ENCODE results near the gene SLC22A17. TPM values are rescaled to one million over a fixed set of nuclear protein-coding genes. Genes with fewer than 3 reads are reported as not detected.

SLC22A17 gene
- total RNA-seq, 4 donors from 2014 or later: 7.7 to 13.0 (median 8.4) TPM

DNA sequence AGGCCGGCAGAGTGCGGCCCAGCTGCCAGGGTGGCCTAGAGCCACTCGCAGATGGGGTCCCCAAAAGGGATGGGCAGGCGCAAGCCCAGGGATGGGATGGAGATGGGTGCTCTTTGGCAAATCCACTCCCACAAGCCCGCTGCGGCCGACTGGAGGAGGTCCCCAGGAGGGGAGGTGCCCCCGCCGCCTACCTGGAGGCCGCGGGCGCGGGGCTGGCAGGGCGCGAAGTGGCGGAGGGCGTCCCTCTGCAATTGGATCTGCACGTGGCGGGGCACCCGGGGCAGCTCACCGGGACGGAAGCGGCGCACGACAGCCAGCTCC, 50.8 kb downstream of the SLC22A17 start:
- TF ChIP-seq, protein P1, sequence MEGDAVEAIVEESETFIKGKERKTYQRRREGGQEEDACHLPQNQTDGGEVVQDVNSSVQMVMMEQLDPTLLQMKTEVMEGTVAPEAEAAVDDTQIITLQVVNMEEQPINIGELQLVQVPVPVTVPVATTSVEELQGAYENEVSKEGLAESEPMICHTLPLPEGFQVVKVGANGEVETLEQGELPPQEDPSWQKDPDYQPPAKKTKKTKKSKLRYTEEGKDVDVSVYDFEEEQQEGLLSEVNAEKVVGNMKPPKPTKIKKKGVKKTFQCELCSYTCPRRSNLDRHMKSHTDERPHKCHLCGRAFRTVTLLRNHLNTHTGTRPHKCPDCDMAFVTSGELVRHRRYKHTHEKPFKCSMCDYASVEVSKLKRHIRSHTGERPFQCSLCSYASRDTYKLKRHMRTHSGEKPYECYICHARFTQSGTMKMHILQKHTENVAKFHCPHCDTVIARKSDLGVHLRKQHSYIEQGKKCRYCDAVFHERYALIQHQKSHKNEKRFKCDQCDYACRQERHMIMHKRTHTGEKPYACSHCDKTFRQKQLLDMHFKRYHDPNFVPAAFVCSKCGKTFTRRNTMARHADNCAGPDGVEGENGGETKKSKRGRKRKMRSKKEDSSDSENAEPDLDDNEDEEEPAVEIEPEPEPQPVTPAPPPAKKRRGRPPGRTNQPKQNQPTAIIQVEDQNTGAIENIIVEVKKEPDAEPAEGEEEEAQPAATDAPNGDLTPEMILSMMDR (IDR thresholded peaks at IDR 0.05): no peak
- peak; percentile 4 for ATAC-seq (ENCODE audit: low FRiP score)
- no peak for DNase-seq (ENCODE audit: low spot score)

DNA sequence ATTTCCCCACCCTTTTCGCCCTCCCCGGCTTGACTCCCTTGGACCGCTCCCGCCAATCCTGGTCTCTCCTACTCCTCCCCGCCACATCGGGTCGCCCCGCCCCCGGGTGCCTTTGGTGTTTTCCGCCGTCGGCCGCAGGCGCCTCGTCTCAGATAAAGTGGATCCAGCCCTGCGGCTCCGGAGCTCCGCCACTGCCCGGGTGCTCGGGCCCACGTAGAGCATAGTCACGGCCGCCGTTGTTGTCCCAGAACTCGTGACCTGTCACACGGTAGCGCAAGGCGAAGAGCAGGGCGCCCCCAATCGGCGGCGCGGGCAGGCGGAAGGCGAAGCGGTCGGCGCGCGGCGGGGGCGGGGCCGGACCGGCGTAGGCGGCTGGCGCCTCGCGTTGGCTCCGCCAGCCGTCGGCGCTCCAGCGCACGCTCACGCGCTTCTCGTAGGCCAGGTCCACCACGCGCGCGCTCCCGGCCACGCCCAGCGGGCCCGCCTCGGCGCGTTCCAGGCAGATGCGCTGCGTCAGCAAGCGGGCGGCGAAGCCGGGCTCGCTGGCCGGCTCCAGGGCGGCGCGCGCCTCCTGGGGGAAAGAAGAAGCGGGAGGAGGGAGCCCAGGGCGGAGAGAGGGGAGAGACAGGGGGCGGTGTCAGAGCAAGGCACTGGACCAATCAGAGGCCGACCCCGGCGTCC, 51.3 kb downstream of the SLC22A17 start:
- DNase-seq (ENCODE audit: low spot score) (peak; percentile 78), ATAC-seq (ENCODE audit: low FRiP score) (peak; percentile 89)
- TF ChIP-seq, protein P1 (IDR thresholded peaks at IDR 0.05): peak in 1 of 3 donors; percentile 68

DNA sequence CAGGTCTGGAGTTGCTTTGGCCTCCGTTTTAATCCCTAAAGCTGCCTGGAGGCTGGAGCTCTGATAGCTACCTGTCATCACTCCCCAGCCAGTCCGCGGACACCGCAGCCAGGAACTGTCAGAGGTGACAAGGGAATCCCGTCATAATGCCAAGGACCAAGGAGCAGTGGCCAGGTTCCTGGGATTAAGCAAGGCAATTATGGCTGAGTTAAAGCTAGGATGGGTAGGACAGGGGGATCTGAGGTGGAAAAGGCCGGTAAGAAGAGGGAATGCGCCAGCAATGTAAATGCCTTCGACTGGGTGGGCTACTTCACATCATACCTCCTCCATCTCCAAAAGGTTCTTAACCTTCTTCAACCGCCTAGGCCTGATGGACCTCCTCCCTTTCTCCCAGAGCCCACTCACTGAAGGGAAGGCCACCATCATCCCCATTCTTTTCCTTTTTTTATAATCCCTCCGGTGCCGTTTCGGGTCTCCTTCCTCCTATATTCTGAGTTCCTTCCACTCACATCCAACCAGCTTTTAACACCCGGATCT, 51.9 kb downstream of the SLC22A17 start:
- no peak for ATAC-seq (ENCODE audit: low FRiP score)
- TF ChIP-seq, protein P1 (IDR thresholded peaks at IDR 0.05): no peak
- DNase-seq (ENCODE audit: low spot score): no peak

DNA sequence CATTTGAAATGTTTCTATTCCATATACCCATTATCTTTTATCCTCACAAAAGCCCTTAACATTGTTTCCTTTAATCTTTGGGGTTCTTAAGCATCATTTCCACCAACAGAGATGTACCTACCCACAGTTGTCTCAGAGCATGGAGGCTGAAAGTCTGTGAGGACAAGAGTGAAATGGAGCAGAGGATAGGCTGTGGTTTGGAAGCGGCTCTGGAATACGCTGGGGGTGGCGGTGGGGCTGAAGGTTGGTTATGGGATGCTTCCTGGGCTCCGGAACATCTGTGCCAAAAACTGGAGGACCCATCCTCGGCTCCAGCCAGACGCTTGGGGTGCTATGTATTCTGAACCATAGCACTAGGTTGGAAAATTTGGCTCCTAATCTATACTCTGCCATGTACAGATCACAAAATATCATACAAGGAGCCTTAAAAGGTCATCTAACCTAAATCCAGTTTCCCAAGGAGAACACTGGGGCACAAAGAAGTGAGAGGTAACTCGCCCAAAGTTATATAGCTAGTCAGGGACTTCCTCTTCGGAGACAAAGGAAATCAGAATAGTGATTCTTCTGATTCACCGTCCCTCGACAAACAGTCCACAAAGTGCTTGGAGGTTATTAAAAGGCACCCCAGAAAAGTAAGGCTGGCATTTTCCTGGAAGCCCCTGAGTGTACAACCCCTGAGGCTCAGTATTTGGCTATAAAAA, 52.6 kb downstream of the SLC22A17 start:
- DNase-seq (ENCODE audit: low spot score) (no peak), ATAC-seq (ENCODE audit: low FRiP score) (no peak)

DNA sequence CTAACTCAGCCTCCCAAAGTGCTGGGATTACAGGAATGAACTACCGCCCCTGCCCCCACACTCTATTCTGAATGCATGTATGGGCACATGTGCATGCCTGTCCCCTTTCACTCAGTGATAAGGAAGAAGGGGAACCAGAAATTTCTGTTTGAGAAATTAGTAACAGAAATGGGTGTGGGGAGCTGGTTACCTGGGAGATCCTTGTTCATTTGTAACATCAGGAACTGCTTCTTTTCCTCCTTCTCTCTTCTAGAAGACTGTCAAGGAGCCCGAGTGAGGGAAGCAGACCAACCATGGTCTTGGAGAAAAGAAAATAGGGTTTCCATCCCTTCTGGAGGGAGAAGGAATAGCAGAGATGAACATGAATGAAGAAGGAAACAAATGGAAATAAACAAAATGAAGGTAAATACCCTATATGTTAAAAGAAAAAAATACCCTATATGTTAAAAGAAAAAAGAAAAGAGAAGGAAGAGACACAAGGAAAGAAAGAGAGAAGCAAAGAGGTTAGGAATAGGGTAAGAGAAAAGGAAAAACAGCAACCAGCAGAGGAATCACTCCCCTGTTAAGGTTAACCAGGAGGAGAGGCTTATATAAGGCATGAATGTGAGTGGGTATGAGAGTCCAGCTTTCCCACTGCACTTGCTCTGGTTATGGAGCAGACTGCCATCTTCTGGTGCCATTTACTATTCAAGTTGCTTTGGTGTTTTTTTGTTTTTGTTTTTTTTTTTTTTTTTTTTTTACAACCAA, 53.3 kb downstream of the SLC22A17 start:
- TF ChIP-seq, protein P1 (IDR thresholded peaks at IDR 0.05): no peak
- ATAC-seq (ENCODE audit: low FRiP score): no peak
- no peak for DNase-seq (ENCODE audit: low spot score)

More for the DNA sequence above, 52.6 kb downstream of the SLC22A17 start:
- TF ChIP-seq, protein P1 (IDR thresholded peaks at IDR 0.05): no peak

DNA sequence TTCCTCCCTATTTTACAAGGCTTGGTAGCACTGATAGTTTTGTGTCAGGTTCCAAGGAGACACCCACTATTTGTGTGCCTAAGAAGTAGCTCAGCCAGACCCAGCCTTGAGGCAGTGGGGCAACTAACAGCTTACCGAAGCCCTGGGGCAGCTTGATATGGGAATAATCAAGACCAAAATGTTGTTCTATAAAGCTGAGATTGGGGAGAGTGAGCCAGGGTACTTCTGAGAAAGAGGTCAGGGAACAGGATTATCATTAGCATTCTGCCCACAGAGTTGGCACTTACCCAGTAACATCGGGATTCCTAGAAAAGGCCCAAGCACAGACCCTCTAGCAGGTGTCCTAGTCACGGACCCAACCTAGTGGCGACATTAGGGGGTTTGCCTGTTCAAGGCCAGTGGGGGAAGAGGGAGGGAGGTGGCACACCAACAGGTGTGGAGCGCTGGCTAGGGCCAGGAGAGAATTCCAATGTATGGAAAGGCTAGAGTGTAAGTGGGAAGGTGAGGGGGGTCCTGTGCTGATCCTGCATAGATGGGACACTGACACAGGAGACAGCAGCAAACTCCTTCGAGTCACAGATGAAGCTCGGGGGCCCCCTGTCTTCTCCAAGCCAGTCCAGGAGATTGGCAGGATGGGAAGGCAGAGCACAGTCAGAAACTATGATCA, 54.9 kb downstream of the SLC22A17 start:
- DNase-seq (ENCODE audit: low spot score) (no peak), ATAC-seq (ENCODE audit: low FRiP score) (no peak)
- TF ChIP-seq, protein P1 (IDR thresholded peaks at IDR 0.05): no peak

Measured in omental fat pad (tissue), 4 donors.